ENCODE measurements around the gene PALLD. TPM values are rescaled to one million over a fixed set of nuclear protein-coding genes. Genes with fewer than 3 reads are reported as not detected.
"Not testable (repeated sequence)": the region's sequence is repeated elsewhere in the genome, so short reads cannot be mapped to it uniquely, and the experiment has no call there.

Gene PALLD
- total and polyA plus RNA-seq, 2 donors: 24.3 to 83.0 TPM

DNA sequence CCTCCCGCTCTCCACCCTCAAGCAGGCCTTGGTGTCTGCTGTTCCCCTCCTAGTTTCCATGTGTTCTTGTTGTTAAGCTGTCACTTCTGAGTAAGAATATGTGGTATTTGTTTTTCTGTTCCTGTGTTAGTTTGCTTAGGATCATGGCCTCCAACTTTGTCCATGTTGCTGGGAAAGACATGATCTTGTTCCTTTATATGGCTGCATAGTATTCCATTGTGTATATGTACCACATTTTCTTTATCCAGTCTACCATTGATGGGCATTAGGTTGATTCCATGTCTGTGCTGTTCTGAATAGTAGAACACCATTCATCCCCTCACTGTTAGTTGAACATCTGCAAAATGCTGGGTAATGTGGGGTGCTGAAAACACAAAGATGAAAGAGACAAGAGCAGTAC lies 222.9 kb downstream of the PALLD start:
- DNase-seq (ENCODE audit: low read depth in 6 of 9, low spot score in 9 of 9): no peak
- 96% methylated on average over 1 of the region's 1 CpG for WGBS
- peaks cover 0 to 2% of the 10 kb centered on the region in 2 donors for H3K36me3 ChIP-seq (ENCODE audit: control insufficient read depth in 2 of 2, insufficient read depth in 2 of 2, low read length in 1 of 2)
- H3K27ac ChIP-seq (ENCODE audit: low read depth in 1 of 2, low read length in 1 of 2): no peak overlapping the region
- no peaks in the 10 kb centered on the region for H3K27me3 ChIP-seq (ENCODE audit: control insufficient read depth in 2 of 2, insufficient read depth in 1 of 2, low read length in 1 of 2)
- H3K4me3 ChIP-seq (ENCODE audit: low read length in 2 of 2): no peak overlapping the region
- peaks cover 0 to 2% of the 10 kb centered on the region in 2 donors for H3K4me1 ChIP-seq (ENCODE audit: control insufficient read depth in 2 of 2, insufficient read depth in 2 of 2, low read length in 2 of 2)
- H3K9me3 ChIP-seq (ENCODE audit: control insufficient read depth in 2 of 2, insufficient read depth in 1 of 2, low read length in 1 of 2): no peaks in the 10 kb centered on the region

DNA sequence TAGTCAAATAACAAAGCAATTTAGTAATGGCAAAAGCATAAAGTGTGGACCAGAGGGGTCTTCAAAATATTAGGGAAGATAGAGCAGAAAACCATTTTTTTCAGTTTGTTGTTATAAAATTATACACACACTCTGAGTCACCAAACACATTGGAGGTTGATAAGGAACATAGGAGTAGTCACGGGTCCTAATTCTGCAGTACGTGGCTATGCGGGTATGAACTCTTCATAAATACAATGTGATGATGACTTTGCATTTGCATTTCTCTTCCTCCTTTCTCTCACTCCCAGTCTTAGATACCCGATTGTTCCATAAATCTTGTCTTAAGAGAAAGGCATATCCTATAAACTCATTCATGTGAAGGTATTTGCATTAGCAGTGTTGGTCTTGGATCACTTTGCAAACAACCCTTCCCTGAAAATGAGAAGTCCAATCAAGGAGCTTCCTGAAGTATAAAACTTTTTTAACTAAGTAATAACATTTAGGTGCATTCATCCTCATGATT lies 223.6 kb downstream of the PALLD start:
- WGBS: 78% methylated on average over 4 of the region's 4 CpGs

DNA sequence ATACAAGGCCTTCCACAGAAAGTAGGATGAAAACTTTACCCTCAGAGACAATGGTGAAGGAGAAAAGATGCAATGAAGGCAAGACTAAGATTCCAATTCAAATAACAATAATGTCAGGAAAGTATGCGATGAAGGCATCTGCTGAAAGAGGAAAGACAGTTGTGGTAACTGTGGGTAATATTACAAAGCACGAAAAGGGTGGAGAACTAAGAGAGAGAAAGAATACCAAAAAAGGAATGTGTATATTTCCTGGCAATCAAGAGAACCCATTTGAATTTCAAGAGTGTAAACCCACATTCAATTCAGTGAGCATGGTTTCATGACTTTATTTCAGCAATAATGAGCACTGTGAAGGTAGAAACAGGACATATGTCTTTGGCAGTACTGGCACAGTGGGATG lies 225.5 kb downstream of the PALLD start:
- H3K4me3 ChIP-seq (ENCODE audit: low read length in 2 of 2): no peak overlapping the region
- H3K27ac ChIP-seq (ENCODE audit: low read depth in 1 of 2, low read length in 1 of 2): no peak overlapping the region
- no peaks in the 10 kb centered on the region for H3K27me3 ChIP-seq (ENCODE audit: control insufficient read depth in 2 of 2, insufficient read depth in 1 of 2, low read length in 1 of 2)
- no peaks in the 10 kb centered on the region for H3K9me3 ChIP-seq (ENCODE audit: control insufficient read depth in 2 of 2, insufficient read depth in 1 of 2, low read length in 1 of 2)
- H3K36me3 ChIP-seq (ENCODE audit: control insufficient read depth in 2 of 2, insufficient read depth in 2 of 2, low read length in 1 of 2): no peaks in the 10 kb centered on the region
- H3K4me1 ChIP-seq (ENCODE audit: control insufficient read depth in 2 of 2, insufficient read depth in 2 of 2, low read length in 2 of 2): peaks cover 0 to 2% of the 10 kb centered on the region in 2 donors
- 21% methylated on average over 2 of the region's 2 CpGs for WGBS
- DNase-seq (ENCODE audit: low read depth in 6 of 9, low spot score in 9 of 9): no peak

More for the DNA sequence above, 223.6 kb downstream of the PALLD start:
- Histone ChIP-seq H3K4me3 (ENCODE audit: low read length in 2 of 2) (no peak overlapping the region), H3K27me3 (ENCODE audit: control insufficient read depth in 2 of 2, insufficient read depth in 1 of 2, low read length in 1 of 2) (no peaks in the 10 kb centered on the region), H3K36me3 (ENCODE audit: control insufficient read depth in 2 of 2, insufficient read depth in 2 of 2, low read length in 1 of 2) (no peaks in the 10 kb centered on the region), H3K27ac (ENCODE audit: low read depth in 1 of 2, low read length in 1 of 2) (no peak overlapping the region), H3K9me3 (ENCODE audit: control insufficient read depth in 2 of 2, insufficient read depth in 1 of 2, low read length in 1 of 2) (no peaks in the 10 kb centered on the region), H3K4me1 (ENCODE audit: control insufficient read depth in 2 of 2, insufficient read depth in 2 of 2, low read length in 2 of 2) (peaks cover 0 to 2% of the 10 kb centered on the region in 2 donors)
- DNase-seq (ENCODE audit: low read depth in 6 of 9, low spot score in 9 of 9): no peak

DNA sequence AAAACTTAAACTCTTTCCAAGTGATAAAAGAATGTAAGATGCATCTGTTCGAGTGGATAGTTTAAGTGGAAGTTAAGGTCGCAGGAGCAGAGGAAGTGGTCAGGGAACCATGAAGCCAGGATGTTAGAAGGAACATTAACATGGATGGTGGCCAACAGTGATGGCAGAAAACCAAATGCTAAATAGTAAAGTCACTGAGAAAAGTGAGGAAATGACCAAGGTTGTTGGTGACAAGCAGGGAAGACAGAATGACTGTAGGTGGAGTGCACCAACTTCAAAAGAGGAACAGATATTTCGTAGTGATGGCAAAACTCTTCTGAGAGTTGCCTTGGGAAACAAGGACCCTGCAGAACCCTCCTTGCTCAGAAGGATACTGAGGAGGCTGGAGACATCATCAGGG lies 226.2 kb downstream of the PALLD start:
- Histone ChIP-seq H3K4me1 (ENCODE audit: control insufficient read depth in 2 of 2, insufficient read depth in 2 of 2, low read length in 2 of 2) (peaks cover 0 to 2% of the 10 kb centered on the region in 2 donors), H3K36me3 (ENCODE audit: control insufficient read depth in 2 of 2, insufficient read depth in 2 of 2, low read length in 1 of 2) (no peaks in the 10 kb centered on the region), H3K4me3 (ENCODE audit: low read length in 2 of 2) (no peak overlapping the region), H3K9me3 (ENCODE audit: control insufficient read depth in 2 of 2, insufficient read depth in 1 of 2, low read length in 1 of 2) (no peaks in the 10 kb centered on the region), H3K27me3 (ENCODE audit: control insufficient read depth in 2 of 2, insufficient read depth in 1 of 2, low read length in 1 of 2) (no peaks in the 10 kb centered on the region), H3K27ac (ENCODE audit: low read depth in 1 of 2, low read length in 1 of 2) (no peak overlapping the region)
- 19% methylated on average over 3 of the region's 3 CpGs for WGBS
- no peak for DNase-seq (ENCODE audit: low read depth in 6 of 9, low spot score in 9 of 9)

DNA sequence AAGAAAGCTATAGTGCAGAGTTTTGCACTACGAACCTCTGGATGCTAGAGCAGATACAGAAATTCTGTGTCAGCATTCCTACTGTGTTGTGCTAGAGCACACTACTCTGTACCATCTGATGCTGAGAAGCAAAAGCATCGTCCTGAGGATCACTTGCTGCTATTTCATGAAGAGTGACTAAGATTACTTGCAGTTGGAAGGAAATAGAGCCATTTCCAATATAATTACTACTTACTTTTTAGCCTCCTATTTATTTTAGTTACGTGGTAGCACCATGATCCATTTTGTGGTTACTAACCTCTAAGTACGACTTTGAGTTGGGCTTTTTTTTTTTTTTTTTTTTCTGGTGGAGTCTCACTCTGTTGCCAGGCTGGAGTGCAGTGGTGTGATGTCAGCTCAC lies 226.7 kb downstream of the PALLD start:
- Histone ChIP-seq H3K4me3 (ENCODE audit: low read length in 2 of 2) (no peak overlapping the region), H3K27ac (ENCODE audit: low read depth in 1 of 2, low read length in 1 of 2) (no peak overlapping the region), H3K36me3 (ENCODE audit: control insufficient read depth in 2 of 2, insufficient read depth in 2 of 2, low read length in 1 of 2) (no peaks in the 10 kb centered on the region), H3K27me3 (ENCODE audit: control insufficient read depth in 2 of 2, insufficient read depth in 1 of 2, low read length in 1 of 2) (no peaks in the 10 kb centered on the region), H3K4me1 (ENCODE audit: control insufficient read depth in 2 of 2, insufficient read depth in 2 of 2, low read length in 2 of 2) (peaks cover 0 to 2% of the 10 kb centered on the region in 2 donors), H3K9me3 (ENCODE audit: control insufficient read depth in 2 of 2, insufficient read depth in 1 of 2, low read length in 1 of 2) (no peaks in the 10 kb centered on the region)
- 67% methylated on average over 4 of the region's 4 CpGs for WGBS
- DNase-seq (ENCODE audit: low read depth in 6 of 9, low spot score in 9 of 9): no peak

DNA sequence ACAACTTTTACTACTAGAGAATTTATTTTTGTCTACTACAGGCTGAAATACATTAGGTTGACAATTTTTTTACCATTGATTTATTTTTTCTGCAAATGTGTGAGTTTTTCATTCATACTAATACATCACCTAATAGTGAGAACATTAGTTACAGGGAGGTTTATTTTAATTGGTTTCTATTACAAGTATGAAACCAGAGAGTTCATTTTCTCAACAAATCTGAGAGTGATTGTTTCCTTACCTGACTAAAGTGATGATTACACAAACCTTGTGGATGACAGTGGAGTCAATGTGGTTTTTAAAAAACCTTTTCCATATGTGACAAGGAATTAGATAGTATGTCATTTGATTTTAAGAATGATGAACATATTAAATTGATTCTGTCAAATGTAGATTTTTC lies 227.4 kb downstream of the PALLD start:
- Histone ChIP-seq H3K27ac (ENCODE audit: low read depth in 1 of 2, low read length in 1 of 2) (no peak overlapping the region), H3K4me3 (ENCODE audit: low read length in 2 of 2) (no peak overlapping the region), H3K4me1 (ENCODE audit: control insufficient read depth in 2 of 2, insufficient read depth in 2 of 2, low read length in 2 of 2) (peaks cover 0 to 2% of the 10 kb centered on the region in 2 donors), H3K9me3 (ENCODE audit: control insufficient read depth in 2 of 2, insufficient read depth in 1 of 2, low read length in 1 of 2) (no peaks in the 10 kb centered on the region), H3K36me3 (ENCODE audit: control insufficient read depth in 2 of 2, insufficient read depth in 2 of 2, low read length in 1 of 2) (no peaks in the 10 kb centered on the region), H3K27me3 (ENCODE audit: control insufficient read depth in 2 of 2, insufficient read depth in 1 of 2, low read length in 1 of 2) (no peaks in the 10 kb centered on the region)
- no peak for DNase-seq (ENCODE audit: low read depth in 6 of 9, low spot score in 9 of 9)

DNA sequence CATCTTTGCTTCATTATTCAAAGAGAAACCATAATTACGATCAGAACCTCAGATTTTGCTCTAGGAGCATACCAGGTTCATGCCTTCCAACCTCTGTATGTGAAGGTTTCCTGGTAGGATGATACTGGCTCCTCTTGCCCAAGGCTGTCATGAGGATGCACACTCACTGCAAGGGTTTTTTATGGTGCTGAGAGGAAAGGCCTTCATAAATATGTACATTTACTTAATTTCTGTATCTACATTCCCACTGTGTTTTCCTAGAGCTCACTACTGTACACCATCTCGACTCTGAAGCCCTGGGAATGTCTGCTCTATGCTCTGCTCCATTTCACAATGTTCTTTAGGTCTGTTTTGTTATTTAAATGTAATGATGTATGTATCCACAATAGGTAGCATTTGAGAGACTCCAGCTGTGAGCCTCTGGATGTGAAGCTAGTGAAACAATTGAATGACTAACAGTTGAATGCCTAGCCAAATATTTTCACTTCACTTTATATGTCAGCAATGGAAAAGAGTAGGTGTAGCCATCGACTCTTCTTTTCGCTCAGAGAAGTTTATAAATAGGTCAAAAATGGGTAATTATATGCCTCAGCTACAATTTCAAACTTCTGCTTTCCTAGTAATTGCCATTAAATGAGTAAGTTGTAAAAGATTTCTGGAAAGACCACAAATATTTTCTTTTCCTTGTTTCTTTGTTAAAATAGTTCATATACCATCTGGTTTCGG lies 228.0 kb downstream of the PALLD start:
- no peak for DNase-seq (ENCODE audit: low read depth in 6 of 9, low spot score in 9 of 9)
- Histone ChIP-seq H3K4me1 (ENCODE audit: control insufficient read depth in 2 of 2, insufficient read depth in 2 of 2, low read length in 2 of 2) (peaks cover 0 to 2% of the 10 kb centered on the region in 2 donors), H3K4me3 (ENCODE audit: low read length in 2 of 2) (no peak overlapping the region), H3K27me3 (ENCODE audit: control insufficient read depth in 2 of 2, insufficient read depth in 1 of 2, low read length in 1 of 2) (no peaks in the 10 kb centered on the region), H3K27ac (ENCODE audit: low read depth in 1 of 2, low read length in 1 of 2) (no peak overlapping the region), H3K36me3 (ENCODE audit: control insufficient read depth in 2 of 2, insufficient read depth in 2 of 2, low read length in 1 of 2) (no peaks in the 10 kb centered on the region), H3K9me3 (ENCODE audit: control insufficient read depth in 2 of 2, insufficient read depth in 1 of 2, low read length in 1 of 2) (no peaks in the 10 kb centered on the region)
- 92% methylated on average over 5 of the region's 5 CpGs for WGBS

DNA sequence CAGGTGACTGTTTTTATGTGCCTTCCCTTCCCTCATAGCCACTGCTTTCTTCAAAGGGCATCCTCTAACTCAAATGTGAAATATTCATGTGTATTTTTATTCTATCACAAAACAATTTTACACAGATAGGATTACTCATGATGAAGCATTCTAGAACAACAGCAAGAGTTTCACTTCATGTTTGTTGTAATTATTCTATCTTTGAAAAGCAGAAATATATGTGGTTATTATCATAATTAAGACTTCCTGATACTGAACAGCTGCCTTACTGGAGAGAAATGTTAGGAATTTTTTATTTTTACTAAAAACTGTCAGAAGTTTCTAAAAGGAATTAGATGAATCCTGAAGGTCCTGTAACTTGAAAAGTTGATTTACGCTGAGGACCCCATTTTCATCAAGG lies 229.1 kb downstream of the PALLD start:
- Histone ChIP-seq H3K4me3 (ENCODE audit: low read length in 2 of 2) (no peak overlapping the region), H3K9me3 (ENCODE audit: control insufficient read depth in 2 of 2, insufficient read depth in 1 of 2, low read length in 1 of 2) (no peaks in the 10 kb centered on the region), H3K27ac (ENCODE audit: low read depth in 1 of 2, low read length in 1 of 2) (no peak overlapping the region), H3K36me3 (ENCODE audit: control insufficient read depth in 2 of 2, insufficient read depth in 2 of 2, low read length in 1 of 2) (no peaks in the 10 kb centered on the region), H3K27me3 (ENCODE audit: control insufficient read depth in 2 of 2, insufficient read depth in 1 of 2, low read length in 1 of 2) (no peaks in the 10 kb centered on the region), H3K4me1 (ENCODE audit: control insufficient read depth in 2 of 2, insufficient read depth in 2 of 2, low read length in 2 of 2) (peaks cover 0 to 2% of the 10 kb centered on the region in 2 donors)
- DNase-seq (ENCODE audit: low read depth in 6 of 9, low spot score in 9 of 9): no peak
- WGBS: 99% methylated on average over 1 of the region's 1 CpG

DNA sequence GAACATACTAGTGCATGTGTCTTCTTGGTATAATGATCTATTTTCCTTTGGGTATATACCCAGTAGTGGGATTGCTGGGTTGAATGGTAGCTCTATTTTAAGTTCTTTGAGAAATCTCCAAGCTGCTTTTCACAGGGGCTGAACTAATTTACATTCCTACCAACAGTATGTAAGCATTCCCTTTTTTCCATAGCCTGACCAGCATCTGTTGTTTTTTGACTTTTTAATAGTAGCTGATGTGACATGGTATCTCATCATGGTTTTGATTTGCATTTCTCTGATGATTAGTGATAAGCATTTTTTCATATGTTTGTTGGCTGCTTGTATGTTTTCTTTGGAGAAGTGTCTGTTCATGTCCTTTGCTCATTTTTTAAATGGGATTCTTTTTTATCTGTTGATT lies 230.3 kb downstream of the PALLD start:
- not testable (repeated sequence) for H3K27me3 ChIP-seq (ENCODE audit: control insufficient read depth in 2 of 2, insufficient read depth in 1 of 2, low read length in 1 of 2); H3K4me1 ChIP-seq (ENCODE audit: control insufficient read depth in 2 of 2, insufficient read depth in 2 of 2, low read length in 2 of 2); DNase-seq (ENCODE audit: low read depth in 6 of 9, low spot score in 9 of 9); H3K4me3 ChIP-seq (ENCODE audit: low read length in 2 of 2); H3K36me3 ChIP-seq (ENCODE audit: control insufficient read depth in 2 of 2, insufficient read depth in 2 of 2, low read length in 1 of 2); H3K9me3 ChIP-seq (ENCODE audit: control insufficient read depth in 2 of 2, insufficient read depth in 1 of 2, low read length in 1 of 2); H3K27ac ChIP-seq (ENCODE audit: low read depth in 1 of 2, low read length in 1 of 2)
